Colonic mucosa (tissue), 4 donors: ENCODE data around the gene METAP1D. TPM values are rescaled to one million over a fixed set of nuclear protein-coding genes. Genes with fewer than 3 reads are reported as not detected.

Experiments
- DNase-seq: peaks from one replicate; pipeline ENCODE4 v3.0.0-alpha.2; 2020
- H3K27ac ChIP-seq: fragments of 200-600 bp; one replicate; pipeline ENCODE4 v1.8.0; 2021
- H3K27me3 ChIP-seq: fragments of 200-600 bp; one replicate; pipeline ENCODE4 v1.8.0; 2021
- H3K36me3 ChIP-seq: fragments of 200-600 bp; one replicate; pipeline ENCODE4 v1.8.0; 2021
- H3K4me1 ChIP-seq: fragments of 200-600 bp; one replicate; pipeline ENCODE4 v1.8.0; 2021; ENCODE audit warnings: mild to moderate bottlenecking
- H3K4me3 ChIP-seq: fragments of 200-600 bp; one replicate; pipeline ENCODE4 v1.8.0; 2021
- H3K9ac ChIP-seq, 2 donors: one replicate each; pipeline ENCODE4 v1.7.0; 2013; ENCODE audit warnings: control low read depth in 2 of 2, low read depth in 2 of 2, low read length in 2 of 2
- H3K9me3 ChIP-seq: fragments of 200-600 bp; one replicate; pipeline ENCODE4 v1.8.0; 2021
- intact Hi-C: fragments of 100-400 bp; cut with DNase I; formaldehyde crosslinking; loops from one replicate; pipeline ENCODE4 v1.14.1; 2022
- total RNA-seq, 2 donors: library from RNA; stranded (reverse); fragmentation: NEBNext Ultra II Directional in 1 of 2; extraction: Animal tissue kit (Norgen Biotek cat#: 25700) in 1 of 2; gene quantifications; one replicate each; pipeline ENCODE4 v1.2.1, GENCODE V29; 2021
- TF ChIP-seq, protein P1 (sequence below): fragments of 200-600 bp; IDR thresholded peaks from one replicate; pipeline ENCODE4 v1.8.0; 2022; ENCODE audit warnings: antibody characterized with exemption, mild to moderate bottlenecking
- donor health status: healthy.
- donor health status: DM: no; HTN: no; CAD: no.
- donor health status: DM: no; HTN: no; CAD: no.

METAP1D gene
- total RNA-seq, 2 donors from 2014 or later: 3.3 to 5.8 TPM

DNA sequence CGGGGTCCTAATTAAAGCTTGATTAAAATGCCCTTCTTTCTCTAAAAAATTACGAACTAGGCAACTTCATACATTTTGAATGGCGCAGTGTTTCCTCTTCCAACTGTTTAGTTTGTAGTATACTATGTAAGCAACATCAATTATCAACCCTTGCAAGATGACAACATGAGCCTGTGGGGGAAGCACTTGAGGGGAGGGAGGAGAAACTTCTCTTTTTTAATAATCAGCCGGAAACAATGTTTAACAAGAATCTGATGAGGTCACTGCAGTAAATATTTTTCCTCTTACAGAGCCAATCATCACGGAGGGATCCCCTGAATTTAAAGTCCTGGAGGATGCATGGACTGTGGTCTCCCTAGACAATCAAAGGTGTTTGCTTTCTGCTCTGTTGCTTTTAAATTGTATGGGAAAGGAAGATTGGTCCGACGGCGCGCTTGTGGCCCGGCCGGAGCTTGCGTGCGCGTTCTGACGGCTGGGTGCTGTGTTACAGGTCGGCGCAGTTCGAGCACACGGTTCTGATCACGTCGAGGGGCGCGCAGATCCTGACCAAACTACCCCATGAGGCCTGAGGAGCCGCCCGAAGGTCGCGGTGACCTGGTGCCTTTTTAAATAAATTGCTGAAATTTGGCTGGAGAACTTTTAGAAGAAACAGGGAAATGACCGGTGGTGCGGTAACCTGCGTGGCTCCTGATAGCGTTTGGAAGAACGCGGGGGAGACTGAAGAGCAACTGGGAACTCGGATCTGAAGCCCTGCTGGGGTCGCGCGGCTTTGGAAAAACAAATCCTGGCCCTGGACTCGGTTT is 80.3 kb downstream of the METAP1D start:
- intact Hi-C loops: no loop called here

GRCh38 chr2:172080641-172081220 is 81.0 kb downstream of the METAP1D start:
- DNase-seq: no peak
- H3K4me3 ChIP-seq: no peak overlapping the region
- intact Hi-C loops: no loop called here
- H3K27ac ChIP-seq: no peak overlapping the region
- H3K4me1 ChIP-seq: peaks cover 16% of the 10 kb centered on the region
- TF ChIP-seq, protein P1, sequence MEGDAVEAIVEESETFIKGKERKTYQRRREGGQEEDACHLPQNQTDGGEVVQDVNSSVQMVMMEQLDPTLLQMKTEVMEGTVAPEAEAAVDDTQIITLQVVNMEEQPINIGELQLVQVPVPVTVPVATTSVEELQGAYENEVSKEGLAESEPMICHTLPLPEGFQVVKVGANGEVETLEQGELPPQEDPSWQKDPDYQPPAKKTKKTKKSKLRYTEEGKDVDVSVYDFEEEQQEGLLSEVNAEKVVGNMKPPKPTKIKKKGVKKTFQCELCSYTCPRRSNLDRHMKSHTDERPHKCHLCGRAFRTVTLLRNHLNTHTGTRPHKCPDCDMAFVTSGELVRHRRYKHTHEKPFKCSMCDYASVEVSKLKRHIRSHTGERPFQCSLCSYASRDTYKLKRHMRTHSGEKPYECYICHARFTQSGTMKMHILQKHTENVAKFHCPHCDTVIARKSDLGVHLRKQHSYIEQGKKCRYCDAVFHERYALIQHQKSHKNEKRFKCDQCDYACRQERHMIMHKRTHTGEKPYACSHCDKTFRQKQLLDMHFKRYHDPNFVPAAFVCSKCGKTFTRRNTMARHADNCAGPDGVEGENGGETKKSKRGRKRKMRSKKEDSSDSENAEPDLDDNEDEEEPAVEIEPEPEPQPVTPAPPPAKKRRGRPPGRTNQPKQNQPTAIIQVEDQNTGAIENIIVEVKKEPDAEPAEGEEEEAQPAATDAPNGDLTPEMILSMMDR: no peak
- no peak overlapping the region for H3K9ac ChIP-seq
- H3K36me3 ChIP-seq: no peaks in the 10 kb centered on the region
- H3K27me3 ChIP-seq: peaks cover 58% of the 10 kb centered on the region
- H3K9me3 ChIP-seq: no peaks in the 10 kb centered on the region

More for the DNA sequence above, 80.3 kb downstream of the METAP1D start:
- TF ChIP-seq, protein P1: no peak
- H3K27ac ChIP-seq: no peak overlapping the region
- no peak overlapping the region for H3K9ac ChIP-seq
- no peaks in the 10 kb centered on the region for H3K36me3 ChIP-seq
- no peak for DNase-seq
- H3K9me3 ChIP-seq: no peaks in the 10 kb centered on the region
- H3K27me3 ChIP-seq: peaks cover 51% of the 10 kb centered on the region
- no peak overlapping the region for H3K4me3 ChIP-seq
- H3K4me1 ChIP-seq: peaks cover 11% of the 10 kb centered on the region

GRCh38 chr2:172081221-172082022 is 81.7 kb downstream of the METAP1D start:
- DNase-seq: no peak
- H3K9ac ChIP-seq: no peak overlapping the region
- H3K36me3 ChIP-seq: no peaks in the 10 kb centered on the region
- peaks cover 65% of the 10 kb centered on the region for H3K27me3 ChIP-seq
- TF ChIP-seq, protein P1: no peak
- H3K4me3 ChIP-seq: no peak overlapping the region
- H3K4me1 ChIP-seq: peaks cover 20% of the 10 kb centered on the region
- H3K9me3 ChIP-seq: no peaks in the 10 kb centered on the region
- no peak overlapping the region for H3K27ac ChIP-seq
- intact Hi-C loops: no loop called here

DNA sequence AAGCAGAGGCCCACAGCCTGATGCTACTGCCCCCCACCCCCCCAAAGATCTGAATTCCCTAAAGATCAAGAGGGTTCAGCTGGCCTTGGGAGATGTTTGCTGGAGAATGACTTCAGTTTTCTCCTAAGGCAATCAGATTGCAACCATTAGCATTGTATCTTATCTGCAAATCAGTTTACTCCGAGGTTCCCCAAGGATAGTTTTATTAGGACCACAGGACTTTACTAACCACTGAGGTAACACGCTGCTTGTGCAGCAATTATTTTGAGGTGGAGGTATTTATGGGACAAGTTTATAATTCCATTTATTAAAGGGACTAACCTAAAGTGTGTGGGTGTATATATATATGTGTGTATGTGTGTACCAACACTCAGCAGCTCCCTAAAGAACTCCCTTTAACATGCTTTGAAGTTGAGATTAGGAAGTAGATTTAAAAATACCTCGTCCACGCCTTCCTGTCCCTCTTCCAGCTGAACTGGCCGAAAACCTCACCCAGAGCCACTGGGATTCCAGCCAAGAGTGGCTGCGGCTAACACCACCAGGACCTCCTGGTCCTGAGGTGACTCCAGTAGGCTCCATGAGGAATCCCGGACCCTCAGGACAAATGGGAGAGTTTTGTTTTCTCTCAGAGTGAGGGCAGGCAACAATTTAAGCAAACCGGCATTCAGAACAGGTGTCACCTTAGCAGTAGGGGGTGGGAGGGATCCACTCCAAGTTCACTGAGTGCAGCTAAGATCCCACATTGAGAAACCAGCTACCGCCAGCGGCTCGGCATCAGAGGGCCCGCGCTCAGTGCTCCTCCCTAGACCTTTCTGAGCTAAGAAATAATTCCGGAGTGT is 82.6 kb downstream of the METAP1D start:
- H3K4me1 ChIP-seq: peaks cover 24% of the 10 kb centered on the region
- no peak for DNase-seq
- TF ChIP-seq, protein P1: no peak
- peaks cover 74% of the 10 kb centered on the region for H3K27me3 ChIP-seq
- H3K27ac ChIP-seq: no peak overlapping the region
- intact Hi-C loops: no loop called here
- no peak overlapping the region for H3K9ac ChIP-seq
- no peaks in the 10 kb centered on the region for H3K36me3 ChIP-seq
- H3K9me3 ChIP-seq: no peaks in the 10 kb centered on the region
- H3K4me3 ChIP-seq: no peak overlapping the region
